GM21737 (cell line): ENCODE data around the gene BACH1.

Experiments
- ATAC-seq: cut with Tn5 transposase; IDR thresholded peaks from one replicate; pipeline ENCODE4 v1.9.1; 2021; ENCODE audit warnings: mild to moderate bottlenecking, moderate library complexity; ENCODE audit not compliant: unreplicated experiment

The BACH1 gene

DNA sequence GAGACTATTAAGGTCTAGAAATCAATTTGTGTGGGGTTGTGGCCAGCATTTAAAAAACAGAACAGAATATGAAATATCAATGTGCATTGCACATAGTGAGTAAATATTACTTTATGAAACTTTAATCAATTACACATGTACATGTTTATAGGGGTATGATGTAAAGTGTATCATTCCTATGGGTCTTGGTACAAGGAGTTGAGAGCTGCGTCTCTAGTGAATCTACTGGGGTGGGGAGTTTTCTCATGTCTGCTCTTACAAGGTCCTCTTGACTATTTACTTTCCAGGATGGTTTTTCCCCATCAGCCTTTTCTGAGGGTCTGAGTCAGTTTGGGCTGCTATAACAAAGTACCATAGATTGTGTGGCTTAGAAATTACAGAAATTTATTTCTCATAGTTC lies 75.8 kb downstream of the BACH1 start:
- no peak for ATAC-seq

DNA sequence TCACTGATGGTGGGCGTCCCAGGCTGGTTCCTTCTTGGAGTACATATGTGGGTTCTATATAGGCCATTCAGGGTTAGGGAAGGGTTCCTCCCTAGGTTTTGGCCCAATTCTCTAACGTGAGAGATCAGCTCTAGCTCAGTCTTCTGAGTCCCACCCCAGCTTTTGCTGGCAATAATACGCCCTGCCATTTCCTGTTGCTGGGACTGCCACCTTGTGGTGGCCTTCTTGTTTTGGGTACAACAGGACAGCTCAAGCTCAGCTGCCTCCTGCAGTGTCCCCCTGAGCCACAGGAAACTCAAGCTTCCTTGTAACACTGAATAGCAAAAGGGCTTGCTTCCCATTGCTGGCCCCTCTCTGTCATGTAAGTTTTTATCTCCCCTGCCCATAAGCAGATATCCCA lies 77.8 kb downstream of the BACH1 start:
- no peak for ATAC-seq

DNA sequence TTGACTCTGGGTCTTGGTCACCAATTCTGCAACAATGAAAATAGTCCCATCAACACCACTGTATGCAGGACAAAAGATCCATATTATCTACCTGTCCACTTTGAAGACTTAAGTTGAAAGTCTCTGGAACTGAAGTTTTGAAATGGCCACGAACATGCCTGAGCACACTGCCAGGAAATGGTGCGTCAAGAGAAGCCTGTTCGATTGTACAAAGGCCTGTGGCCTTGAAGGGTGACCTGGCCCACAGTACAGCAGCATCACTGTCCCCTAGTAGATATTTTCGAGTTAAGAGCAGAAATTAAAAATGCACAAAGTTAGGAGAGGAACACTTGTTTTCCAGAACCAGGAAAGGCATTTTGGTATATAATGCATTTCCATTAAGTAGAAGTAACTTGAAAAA lies 78.5 kb downstream of the BACH1 start:
- no peak for ATAC-seq

DNA sequence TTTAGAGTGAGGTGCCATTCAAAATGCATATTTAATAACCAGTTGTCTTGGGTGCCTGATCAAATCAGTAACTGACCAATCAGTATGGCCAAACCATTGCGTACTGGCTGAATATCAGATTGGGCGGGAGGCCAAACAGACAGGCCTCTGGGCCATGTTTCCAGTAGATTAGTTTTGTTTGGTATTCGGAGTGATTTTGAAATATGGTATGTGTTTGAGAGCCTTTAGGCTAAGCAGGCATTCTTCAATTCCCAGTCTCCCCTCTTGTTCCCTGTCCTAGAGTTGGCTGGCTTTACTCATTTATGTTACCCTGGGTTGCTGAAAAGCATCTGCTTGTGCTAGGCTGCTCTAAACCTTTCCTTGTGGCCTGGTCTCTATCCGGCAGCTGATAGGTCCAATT lies 80.1 kb downstream of the BACH1 start:
- ATAC-seq: no peak

DNA sequence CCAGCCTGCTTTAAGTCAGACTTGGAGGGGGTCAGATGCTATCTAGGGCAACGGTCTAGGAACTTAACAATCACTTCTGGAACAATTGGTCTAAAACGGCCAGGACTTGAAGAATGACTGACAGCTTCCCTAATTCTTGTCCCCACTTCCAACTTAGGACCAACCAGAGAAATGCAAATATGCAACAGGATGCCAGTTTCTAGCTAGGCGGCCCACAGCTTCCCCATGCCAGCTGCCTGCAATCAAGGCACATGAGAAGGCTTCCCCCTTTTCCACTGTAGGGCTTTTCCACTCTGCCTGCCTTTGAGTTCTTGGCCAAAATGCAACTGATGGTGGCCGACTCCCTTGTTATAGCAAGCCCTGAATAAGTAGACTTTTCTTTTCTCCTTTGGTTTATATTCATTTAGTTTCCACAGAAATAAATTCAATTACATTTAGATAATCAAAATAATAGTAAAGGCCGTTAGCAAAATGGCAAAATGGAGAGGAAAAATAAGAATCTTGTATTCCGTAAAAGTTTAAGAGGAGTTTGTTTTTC lies 80.9 kb downstream of the BACH1 start:
- no peak for ATAC-seq

DNA sequence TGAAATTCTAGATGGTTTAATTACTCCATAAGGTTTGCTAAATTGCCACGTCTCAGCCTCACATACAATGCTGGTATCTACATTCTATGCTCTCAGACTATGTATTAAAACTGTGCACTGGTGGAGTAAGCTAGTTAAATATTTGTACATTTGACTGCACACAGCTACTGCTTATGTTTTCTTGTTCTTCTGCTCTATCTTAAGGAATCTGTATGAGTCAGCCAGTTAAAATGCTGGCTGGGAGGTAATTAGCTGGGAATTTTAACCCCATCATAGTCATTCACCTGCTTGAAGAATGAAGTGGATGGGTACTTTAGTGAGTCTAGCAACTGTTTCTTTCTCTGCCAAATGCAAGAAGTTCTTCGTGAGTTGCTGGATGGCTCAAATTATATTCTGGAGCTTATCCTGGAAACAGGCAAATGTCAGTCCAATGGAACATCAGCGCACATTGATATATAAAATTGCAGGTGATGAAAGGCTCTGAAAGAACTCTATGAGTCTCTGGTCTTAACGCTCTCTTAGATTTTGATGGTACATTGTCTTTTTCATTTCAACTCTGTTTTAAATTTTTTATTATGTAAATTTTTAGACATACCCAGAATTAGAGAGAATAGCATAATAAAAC lies 83.4 kb downstream of the BACH1 start:
- ATAC-seq: no peak

DNA sequence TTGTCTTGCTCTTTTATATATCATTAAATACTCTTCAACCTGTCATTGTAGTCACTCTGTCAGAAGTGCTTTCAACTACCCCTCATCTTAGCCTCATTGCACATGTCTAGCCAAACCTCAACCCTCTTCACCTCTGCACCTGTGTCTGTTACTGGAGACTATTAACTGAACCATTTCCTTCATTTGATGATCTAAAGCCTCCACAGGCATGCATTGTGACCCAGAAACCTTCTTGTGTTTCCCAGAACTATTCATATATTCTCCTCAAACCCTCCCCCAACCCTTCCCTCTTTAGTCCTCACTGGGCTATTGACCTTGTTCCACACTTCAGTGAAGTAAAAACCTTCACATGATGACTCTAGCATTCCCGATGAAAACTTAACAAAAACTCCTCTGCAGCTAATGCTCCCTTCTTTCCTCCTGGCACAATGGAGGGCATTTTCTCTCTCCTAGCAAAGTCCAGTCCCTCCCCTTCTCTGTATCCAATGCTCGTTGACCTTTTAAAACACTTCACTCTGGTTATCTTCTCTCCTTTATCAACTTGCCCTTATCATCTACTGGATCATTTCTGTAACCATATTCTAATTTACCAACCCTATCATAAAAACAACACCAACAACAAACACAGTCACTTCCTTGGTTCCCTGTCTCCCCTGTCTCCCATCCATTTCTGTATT lies 86.1 kb downstream of the BACH1 start:
- ATAC-seq: no peak

DNA sequence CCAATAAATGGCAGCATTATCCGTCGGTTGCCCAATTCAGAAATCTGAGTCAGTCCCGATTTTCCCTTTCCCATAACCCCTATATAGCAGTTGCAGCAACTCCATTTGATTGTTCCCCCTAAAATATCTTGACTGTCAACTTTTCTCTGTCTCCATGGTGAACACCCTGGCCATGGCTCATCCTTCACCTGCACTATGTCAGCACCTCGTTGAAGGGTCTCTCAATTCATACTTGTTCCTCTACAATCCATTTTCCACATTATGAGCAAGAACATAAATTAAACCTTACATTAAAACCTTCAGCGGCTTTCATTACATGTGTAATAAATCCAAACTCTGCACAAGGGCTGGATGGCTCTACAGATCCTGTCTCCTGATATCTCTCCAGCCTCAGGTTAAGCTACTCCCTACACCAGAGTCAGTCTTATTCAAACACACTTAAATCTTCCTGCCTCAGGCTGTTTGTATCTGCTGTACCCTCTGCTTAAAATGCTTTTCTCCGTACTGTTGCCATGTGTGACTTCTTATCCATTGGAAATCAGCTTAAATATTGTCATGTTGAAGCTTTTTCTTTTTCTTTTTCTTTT lies 87.3 kb downstream of the BACH1 start:
- no peak for ATAC-seq

DNA sequence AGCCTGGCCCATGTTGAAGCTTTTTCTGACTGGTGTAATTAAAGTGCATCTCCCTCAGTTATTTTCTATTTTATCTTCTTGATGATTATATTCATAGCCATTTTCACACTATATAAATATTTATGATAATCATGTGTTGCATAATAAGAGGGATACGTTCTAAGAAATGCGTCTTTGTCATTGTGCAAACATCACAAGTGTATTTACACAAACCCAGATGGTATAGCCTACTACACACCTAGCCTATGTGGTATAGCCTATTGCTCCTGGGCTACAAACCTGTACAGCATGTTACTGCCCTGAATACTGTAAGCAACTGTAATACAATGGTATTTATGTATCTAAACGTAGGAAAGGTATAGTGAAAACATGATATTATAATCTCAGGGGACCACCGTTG lies 88.1 kb downstream of the BACH1 start:
- no peak for ATAC-seq

DNA sequence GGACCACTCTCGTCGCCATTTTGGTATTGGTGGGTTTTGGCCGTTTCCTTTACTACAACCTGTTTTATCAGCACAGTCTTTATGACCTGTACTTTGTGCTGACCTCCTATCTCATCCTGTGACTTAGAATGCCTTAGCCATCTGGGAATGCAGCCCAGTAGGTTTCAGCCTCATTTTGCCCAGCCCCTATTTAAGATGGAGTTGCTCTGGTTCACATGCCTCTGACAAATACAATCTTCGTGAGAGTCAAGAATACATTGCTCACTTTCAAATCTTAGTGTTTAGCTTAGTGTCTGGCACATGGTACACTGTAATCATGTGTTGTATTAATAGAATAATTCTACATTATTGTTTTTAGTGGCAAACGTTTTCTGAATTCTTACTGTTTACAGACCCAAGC lies 88.9 kb downstream of the BACH1 start:
- no peak for ATAC-seq

DNA sequence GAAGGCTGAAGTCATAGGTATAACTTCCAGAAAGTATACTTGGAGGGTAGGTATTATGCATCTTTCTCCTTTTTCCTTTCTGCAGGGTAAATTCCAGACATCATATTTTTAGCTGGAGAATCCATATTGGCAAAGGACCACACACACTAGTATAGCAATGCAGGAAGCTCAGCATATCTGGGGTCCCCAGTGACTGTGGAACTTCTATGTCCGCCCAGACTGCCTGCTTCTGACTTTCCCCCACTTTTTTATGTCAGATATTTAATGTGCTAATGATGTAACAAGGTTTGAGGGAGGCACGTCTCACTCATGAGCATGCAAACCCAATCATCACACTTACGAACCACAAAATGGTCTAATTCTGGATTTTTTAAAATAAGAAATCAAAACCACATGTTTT lies 90.4 kb downstream of the BACH1 start:
- ATAC-seq: no peak

DNA sequence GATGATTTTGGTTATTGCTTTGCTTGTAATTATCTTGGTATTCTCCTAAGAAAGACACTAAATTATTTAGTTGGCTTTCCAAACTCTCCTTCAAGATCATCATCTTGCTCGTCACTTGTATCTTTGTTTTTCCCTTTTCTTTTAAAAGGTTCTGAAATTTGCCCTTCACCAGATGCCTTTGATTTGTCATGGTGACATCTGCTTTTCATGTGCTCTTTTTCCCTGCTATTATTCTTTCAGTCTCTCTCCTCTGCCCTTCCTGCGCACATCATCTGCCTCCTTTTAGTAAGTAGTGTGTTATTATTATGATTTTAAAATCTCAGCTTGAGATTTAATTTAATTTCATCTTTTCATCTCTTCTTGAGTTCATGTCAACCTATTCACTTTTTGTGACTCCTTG lies 92.1 kb downstream of the BACH1 start:
- no peak for ATAC-seq

DNA sequence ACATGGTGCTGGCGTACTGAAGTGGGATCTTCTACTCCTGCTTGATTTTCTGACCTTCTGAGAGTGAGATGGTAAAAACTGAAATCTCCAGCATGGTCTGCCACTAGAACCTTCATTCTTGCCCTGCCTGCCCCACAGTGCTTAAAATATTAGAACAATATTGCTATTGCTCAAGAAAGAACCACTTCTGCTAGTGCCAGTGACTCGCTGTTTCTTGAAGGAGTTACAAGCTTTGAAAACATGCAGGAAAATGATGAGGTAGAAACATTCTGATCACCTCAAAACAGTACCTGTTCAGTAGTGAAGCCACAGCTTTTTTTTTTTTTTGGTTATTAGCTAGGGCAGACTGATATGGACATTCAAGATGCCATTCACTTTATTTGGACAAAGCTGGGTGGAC lies 95.3 kb downstream of the BACH1 start:
- ATAC-seq: no peak
